Activated CD8-positive, alpha-beta T cell treated with anti-CD3 and anti-CD28 coated beads, Interleukin-2, amount 10 ng/mL, durations not matched to agents 7 days and 5 days (primary cell): ENCODE measurements around the gene SBK2. TPM values are rescaled to one million over a fixed set of nuclear protein-coding genes. Genes with fewer than 3 reads are reported as not detected.
"Not testable (repeated sequence)": the region's sequence is repeated elsewhere in the genome, so short reads cannot be mapped to it uniquely, and the experiment has no call there.

Experiments used
- ATAC-seq: fragments of 150-1000 bp; cut with Tn5 transposase; one replicate; pipeline ENCODE4 v1.10.0; 2021; ENCODE audit warnings: moderate library complexity
- CTCF ChIA-PET: fragments of 350-600 bp; sonication (Branson Sonifier 250); formaldehyde crosslinking; loops from one replicate; lab custom pipeline; 2021; ENCODE audit warnings: antibody characterized with exemption; lab: Charles Lee
- POLR2A ChIA-PET: fragments of 350-600 bp; sonication (Branson Sonifier 250); formaldehyde crosslinking; loops from one replicate; lab custom pipeline; 2021; ENCODE audit warnings: antibody characterized with exemption; lab: Charles Lee
- DNase-seq: peaks from one replicate; pipeline ENCODE4 v3.0.0-alpha.2; 2020
- H3K27ac Mint-ChIP-seq: one replicate; pipeline ENCODE4 v1.8.0; 2021; ENCODE audit warnings: mild to moderate bottlenecking, mixed read lengths
- H3K27me3 Mint-ChIP-seq: one replicate; pipeline ENCODE4 v1.8.0; 2021; ENCODE audit warnings: low read depth, mixed read lengths
- H3K36me3 Mint-ChIP-seq: one replicate; pipeline ENCODE4 v1.8.0; 2021; ENCODE audit warnings: low read depth, mixed read lengths
- H3K4me1 Mint-ChIP-seq: one replicate; pipeline ENCODE4 v1.8.0; 2021; ENCODE audit warnings: low read depth, mixed read lengths
- H3K4me3 Mint-ChIP-seq: one replicate; pipeline ENCODE4 v1.8.0; 2021; ENCODE audit warnings: mild to moderate bottlenecking, mixed read lengths
- H3K9me3 Mint-ChIP-seq: one replicate; pipeline ENCODE4 v1.8.0; 2022; ENCODE audit warnings: mixed read lengths; ENCODE audit not compliant: insufficient read depth
- total RNA-seq, 2 experiments: library from RNA; stranded (reverse); gene quantifications; one replicate each; pipeline ENCODE4 v1.2.3, GENCODE V29; 2021

Gene SBK2
- total RNA-seq, 2 experiments from 2014 or later: not detected

GRCh38 chr19:55578761-55579747 lies 42.1 kb upstream of the SBK2 start:
- peak overlapping the region; percentile 76 for H3K4me3 Mint-ChIP-seq
- peaks cover 14% of the 10 kb centered on the region for H3K36me3 Mint-ChIP-seq
- ATAC-seq (no peak), DNase-seq (no peak)
- H3K27me3 Mint-ChIP-seq: no peaks in the 10 kb centered on the region
- H3K27ac Mint-ChIP-seq: peak overlapping the region; percentile 91
- CTCF ChIA-PET: no interaction called here
- H3K4me1 Mint-ChIP-seq: peaks cover 20% of the 10 kb centered on the region
- H3K9me3 Mint-ChIP-seq: no peaks in the 10 kb centered on the region
- POLR2A ChIA-PET: no interaction called here

GRCh38 chr19:55578031-55578760 lies 41.3 kb upstream of the SBK2 start:
- peaks cover 14% of the 10 kb centered on the region for H3K36me3 Mint-ChIP-seq
- H3K9me3 Mint-ChIP-seq: no peaks in the 10 kb centered on the region
- H3K4me3 Mint-ChIP-seq: no peak overlapping the region
- H3K4me1 Mint-ChIP-seq: peaks cover 20% of the 10 kb centered on the region
- no peaks in the 10 kb centered on the region for H3K27me3 Mint-ChIP-seq
- H3K27ac Mint-ChIP-seq: no peak overlapping the region
- DNase-seq: no peak
- ATAC-seq: no peak
- POLR2A ChIA-PET: no interaction called here
- CTCF ChIA-PET: no interaction called here

GRCh38 chr19:55576746-55577145 lies 39.8 kb upstream of the SBK2 start:
- no peak for DNase-seq
- no peaks in the 10 kb centered on the region for H3K9me3 Mint-ChIP-seq
- ChIA-PET CTCF (interaction anchor here (0.7 kb wide), 1 partner anchor 56 kb away, joined by 3 read pairs; no protein-coding TSS in a partner anchor), POLR2A (interaction anchor here (0.6 to 0.9 kb wide), 2 partner anchors 22 to 1437 kb away, joined by 3 to 4 read pairs; partner anchors contain the start of gene FIZ1)
- ATAC-seq: no peak
- H3K27ac Mint-ChIP-seq: no peak overlapping the region
- peaks cover 14% of the 10 kb centered on the region for H3K36me3 Mint-ChIP-seq
- peaks cover 16% of the 10 kb centered on the region for H3K4me1 Mint-ChIP-seq
- no peak overlapping the region for H3K4me3 Mint-ChIP-seq
- H3K27me3 Mint-ChIP-seq: no peaks in the 10 kb centered on the region

- H3K9me3 Mint-ChIP-seq, H3K4me1 Mint-ChIP-seq, DNase-seq, H3K27ac Mint-ChIP-seq, H3K27me3 Mint-ChIP-seq, H3K4me3 Mint-ChIP-seq, POLR2A ChIA-PET, ATAC-seq: not testable (repeated sequence)
- CTCF ChIA-PET: interaction anchor here (1.8 kb wide), 1 partner anchor 70 kb away, joined by 9 read pairs; no protein-coding TSS in a partner anchor
- peaks cover 11% of the 10 kb centered on the region for H3K36me3 Mint-ChIP-seq
These were observed 37.0 kb upstream of the SBK2 start for GRCh38 chr19:55573929-55574328.

- H3K4me1 Mint-ChIP-seq, H3K36me3 Mint-ChIP-seq, H3K27me3 Mint-ChIP-seq, H3K9me3 Mint-ChIP-seq, H3K4me3 Mint-ChIP-seq, POLR2A ChIA-PET, H3K27ac Mint-ChIP-seq, DNase-seq, CTCF ChIA-PET, ATAC-seq: not testable (repeated sequence)
These were observed 32.5 kb upstream of the SBK2 start for GRCh38 chr19:55569477-55569876.

GRCh38 chr19:55567708-55568328 lies 30.9 kb upstream of the SBK2 start:
- POLR2A ChIA-PET: no interaction called here
- Mint-ChIP-seq H3K36me3 (no peaks in the 10 kb centered on the region), H3K27me3 (peaks cover 2% of the 10 kb centered on the region)

GRCh38 chr19:55566823-55567222 lies 29.9 kb upstream of the SBK2 start:
- H3K27ac Mint-ChIP-seq: no peak overlapping the region
- POLR2A ChIA-PET: no interaction called here
- no peaks in the 10 kb centered on the region for H3K36me3 Mint-ChIP-seq

More at GRCh38 chr19:55567708-55568328, 30.9 kb upstream of the SBK2 start:
- DNase-seq (no peak), ATAC-seq (no peak)
- Mint-ChIP-seq H3K4me1 (no peaks in the 10 kb centered on the region), H3K9me3 (no peaks in the 10 kb centered on the region), H3K27ac (no peak overlapping the region), H3K4me3 (no peak overlapping the region)
- CTCF ChIA-PET: no interaction called here

GRCh38 chr19:55563261-55563690 lies 26.3 kb upstream of the SBK2 start:
- no peak for ATAC-seq
- Mint-ChIP-seq H3K36me3 (no peaks in the 10 kb centered on the region), H3K9me3 (no peaks in the 10 kb centered on the region), H3K4me3 (no peak overlapping the region), H3K27me3 (peaks cover 2% of the 10 kb centered on the region), H3K4me1 (no peaks in the 10 kb centered on the region), H3K27ac (no peak overlapping the region)
- CTCF ChIA-PET: no interaction called here
- no peak for DNase-seq
- POLR2A ChIA-PET: no interaction called here

More at GRCh38 chr19:55566823-55567222, 29.9 kb upstream of the SBK2 start:
- no peaks in the 10 kb centered on the region for H3K4me1 Mint-ChIP-seq
- DNase-seq (no peak), ATAC-seq (no peak)
- CTCF ChIA-PET: interaction anchor here (0.9 kb wide), 1 partner anchor 65 kb away, joined by 4 read pairs; no protein-coding TSS in a partner anchor
- no peak overlapping the region for H3K4me3 Mint-ChIP-seq
- H3K27me3 Mint-ChIP-seq: peaks cover 2% of the 10 kb centered on the region
- no peaks in the 10 kb centered on the region for H3K9me3 Mint-ChIP-seq

- no peak for ATAC-seq
- DNase-seq: no peak
- POLR2A ChIA-PET: no interaction called here
- Mint-ChIP-seq H3K27ac (no peak overlapping the region), H3K4me3 (no peak overlapping the region), H3K4me1 (no peaks in the 10 kb centered on the region), H3K27me3 (no peaks in the 10 kb centered on the region), H3K9me3 (no peaks in the 10 kb centered on the region), H3K36me3 (no peaks in the 10 kb centered on the region)
- CTCF ChIA-PET: no interaction called here
These were observed 22.8 kb upstream of the SBK2 start for GRCh38 chr19:55559684-55560083.

GRCh38 chr19:55554741-55555152 lies 17.8 kb upstream of the SBK2 start:
- H3K4me3 Mint-ChIP-seq: no peak overlapping the region
- no peak for DNase-seq
- ChIA-PET POLR2A (no interaction called here), CTCF (no interaction called here)
- H3K9me3 Mint-ChIP-seq: no peaks in the 10 kb centered on the region
- H3K36me3 Mint-ChIP-seq: no peaks in the 10 kb centered on the region
- no peak for ATAC-seq
- H3K27me3 Mint-ChIP-seq: no peaks in the 10 kb centered on the region
- H3K4me1 Mint-ChIP-seq: no peaks in the 10 kb centered on the region
- no peak overlapping the region for H3K27ac Mint-ChIP-seq

- Mint-ChIP-seq H3K9me3 (no peaks in the 10 kb centered on the region), H3K4me3 (no peak overlapping the region), H3K27me3 (no peaks in the 10 kb centered on the region), H3K36me3 (no peaks in the 10 kb centered on the region), H3K27ac (no peak overlapping the region), H3K4me1 (no peaks in the 10 kb centered on the region)
- no peak for DNase-seq
- ATAC-seq: no peak
- CTCF ChIA-PET: no interaction called here
- POLR2A ChIA-PET: no interaction called here
These were observed 17.4 kb upstream of the SBK2 start for GRCh38 chr19:55554302-55554701.
